Amniotic epithelial cell (primary cell): ENCODE measurements around the gene THSD4.

Experiments
- DNase-seq: peaks from one replicate; pipeline ENCODE4 v3.0.0-alpha.2; 2010; ENCODE audit warnings: low read depth

Gene THSD4

GRCh38 chr15:71585159-71585558 is 469.9 kb downstream of the THSD4 start:
- peak; percentile 12 for DNase-seq

GRCh38 chr15:71586463-71586862 is 471.2 kb downstream of the THSD4 start:
- DNase-seq = no peak

- DNase-seq = peak; percentile 75
Observed at GRCh38 chr15:71588746-71589145, 473.5 kb downstream of the THSD4 start.

- DNase-seq = peak; percentile 7
Observed at GRCh38 chr15:71591057-71591456, 475.8 kb downstream of the THSD4 start.

GRCh38 chr15:71592203-71592602 is 476.9 kb downstream of the THSD4 start:
- DNase-seq = no peak

GRCh38 chr15:71595846-71596553 is 480.7 kb downstream of the THSD4 start:
- DNase-seq = peak; percentile 55

GRCh38 chr15:71596672-71597071 is 481.4 kb downstream of the THSD4 start:
- DNase-seq = peak; percentile 6

- no peak for DNase-seq
Observed at GRCh38 chr15:71597126-71597525, 481.9 kb downstream of the THSD4 start.

GRCh38 chr15:71597637-71598036 is 482.4 kb downstream of the THSD4 start:
- no peak for DNase-seq

GRCh38 chr15:71598741-71599140 is 483.5 kb downstream of the THSD4 start:
- no peak for DNase-seq

- DNase-seq = no peak
Observed at GRCh38 chr15:71599418-71600151, 484.3 kb downstream of the THSD4 start.

GRCh38 chr15:71600237-71600636 is 485.0 kb downstream of the THSD4 start:
- no peak for DNase-seq

GRCh38 chr15:71601038-71601834 is 486.0 kb downstream of the THSD4 start:
- DNase-seq = no peak

GRCh38 chr15:71603379-71603778 is 488.1 kb downstream of the THSD4 start:
- DNase-seq = no peak

GRCh38 chr15:71607383-71607782 is 492.1 kb downstream of the THSD4 start:
- DNase-seq = no peak

- peak; percentile 21 for DNase-seq
Observed at GRCh38 chr15:71610728-71611552, 495.7 kb downstream of the THSD4 start.

- DNase-seq = peak; percentile 31
Observed at GRCh38 chr15:71611553-71612396, 496.5 kb downstream of the THSD4 start.

GRCh38 chr15:71612397-71612722 is 497.1 kb downstream of the THSD4 start:
- DNase-seq = no peak

- no peak for DNase-seq
Observed at GRCh38 chr15:71612869-71613268, 497.6 kb downstream of the THSD4 start.

- no peak for DNase-seq
Observed at GRCh38 chr15:71623111-71623510, 507.8 kb downstream of the THSD4 start.

- DNase-seq = peak; percentile 58
Observed at GRCh38 chr15:71626596-71627088, 511.4 kb downstream of the THSD4 start.
